Measurements from ENCODE around the gene SFTPB.
A peak's percentile ranks its signal among the peaks of the same experiment; 100 is the strongest.
"Not testable (repeated sequence)": the region's sequence is repeated elsewhere in the genome, so short reads cannot be mapped to it uniquely, and the experiment has no call there.

SFTPB gene

GRCh38 chr2:85673716-85674375 lies 5.8 kb upstream of the SFTPB start:
- DNase-seq (ENCODE audit: low read depth): peak; percentile 36
- Histone ChIP-seq H3K9me3 (ENCODE audit: control insufficient read depth, low read length) (no peaks in the 10 kb centered on the region), H3K4me3 (ENCODE audit: low read length) (no peak overlapping the region), H3K36me3 (ENCODE audit: control insufficient read depth, insufficient read depth, low read length, severe bottlenecking) (no peaks in the 10 kb centered on the region), H3K9ac (ENCODE audit: low read length) (peak overlapping the region; percentile 26), H3K27me3 (replicated peaks; ENCODE audit: control insufficient read depth, insufficient read depth, low read length) (peaks cover 2% of the 10 kb centered on the region), H3K4me1 (ENCODE audit: control insufficient read depth, insufficient read depth, low read length) (peaks cover 33% of the 10 kb centered on the region)

GRCh38 chr2:85672456-85672855 lies 4.5 kb upstream of the SFTPB start:
- peaks cover 39% of the 10 kb centered on the region for H3K4me1 ChIP-seq (ENCODE audit: control insufficient read depth, insufficient read depth, low read length)
- no peaks in the 10 kb centered on the region for H3K9me3 ChIP-seq (ENCODE audit: control insufficient read depth, low read length)
- no peak for DNase-seq (ENCODE audit: low read depth)
- H3K27me3 ChIP-seq (replicated peaks; ENCODE audit: control insufficient read depth, insufficient read depth, low read length): peaks cover 2% of the 10 kb centered on the region
- no peak overlapping the region for H3K9ac ChIP-seq (ENCODE audit: low read length)
- H3K36me3 ChIP-seq (ENCODE audit: control insufficient read depth, insufficient read depth, low read length, severe bottlenecking): no peaks in the 10 kb centered on the region
- no peak overlapping the region for H3K4me3 ChIP-seq (ENCODE audit: low read length)

DNA sequence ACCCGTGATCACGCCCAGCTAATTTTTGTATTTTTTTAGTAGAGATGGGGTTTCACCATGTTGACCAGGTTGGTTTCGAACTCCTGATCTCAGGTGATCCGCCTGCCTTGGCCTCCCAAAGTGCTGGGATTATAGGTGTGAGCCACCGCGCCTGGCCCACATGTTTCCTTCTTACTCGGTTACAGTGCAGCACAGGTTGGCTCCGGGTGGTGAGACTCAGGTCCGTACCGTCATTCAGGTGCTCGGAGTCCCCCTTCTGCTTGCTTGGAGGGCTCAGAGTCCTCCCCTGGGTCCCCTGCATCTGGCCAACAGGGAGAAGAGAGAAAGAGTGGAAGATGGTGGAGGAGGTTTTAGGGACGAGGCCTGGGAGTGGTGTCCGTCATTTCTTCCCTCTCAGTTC lies 2.4 kb upstream of the SFTPB start:
- not testable (repeated sequence) for H3K9me3 ChIP-seq (ENCODE audit: control insufficient read depth, low read length); H3K4me3 ChIP-seq (ENCODE audit: low read length); DNase-seq (ENCODE audit: low read depth); H3K9ac ChIP-seq (ENCODE audit: low read length); H3K27me3 ChIP-seq (replicated peaks; ENCODE audit: control insufficient read depth, insufficient read depth, low read length); H3K36me3 ChIP-seq (ENCODE audit: control insufficient read depth, insufficient read depth, low read length, severe bottlenecking)
- H3K4me1 ChIP-seq (ENCODE audit: control insufficient read depth, insufficient read depth, low read length): peaks cover 32% of the 10 kb centered on the region

DNA sequence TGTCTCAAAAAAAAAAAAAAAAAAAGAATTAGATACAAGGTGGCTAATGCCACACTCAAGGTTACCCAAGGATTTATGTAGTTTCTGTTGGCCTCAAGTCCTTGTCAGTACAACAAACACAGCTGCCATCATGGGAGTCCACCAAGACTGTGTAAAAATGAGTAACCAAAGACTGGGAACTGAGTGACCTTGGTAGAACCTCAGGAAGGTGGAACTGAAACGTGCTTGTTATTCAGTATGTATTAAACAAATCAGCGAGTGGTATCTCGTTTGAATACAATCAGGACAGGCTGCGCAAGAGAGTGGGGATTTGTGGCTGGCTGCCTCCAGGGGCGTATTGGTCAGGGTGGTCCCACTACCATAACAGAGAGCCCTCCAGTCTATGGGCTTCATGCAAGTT lies 1.6 kb upstream of the SFTPB start:
- Histone ChIP-seq H3K9ac (ENCODE audit: low read length) (no peak overlapping the region), H3K9me3 (ENCODE audit: control insufficient read depth, low read length) (no peaks in the 10 kb centered on the region), H3K36me3 (ENCODE audit: control insufficient read depth, insufficient read depth, low read length, severe bottlenecking) (no peaks in the 10 kb centered on the region), H3K4me3 (ENCODE audit: low read length) (no peak overlapping the region), H3K4me1 (ENCODE audit: control insufficient read depth, insufficient read depth, low read length) (peaks cover 24% of the 10 kb centered on the region), H3K27me3 (replicated peaks; ENCODE audit: control insufficient read depth, insufficient read depth, low read length) (peaks cover 2% of the 10 kb centered on the region)
- DNase-seq (ENCODE audit: low read depth): no peak

- Histone ChIP-seq H3K9me3 (ENCODE audit: control insufficient read depth, low read length) (no peaks in the 10 kb centered on the region), H3K36me3 (ENCODE audit: control insufficient read depth, insufficient read depth, low read length, severe bottlenecking) (no peaks in the 10 kb centered on the region), H3K4me1 (ENCODE audit: control insufficient read depth, insufficient read depth, low read length) (peaks cover 16% of the 10 kb centered on the region), H3K9ac (ENCODE audit: low read length) (peak overlapping the region; percentile 27), H3K27me3 (replicated peaks; ENCODE audit: control insufficient read depth, insufficient read depth, low read length) (peaks cover 2% of the 10 kb centered on the region), H3K4me3 (ENCODE audit: low read length) (no peak overlapping the region)
- no peak for DNase-seq (ENCODE audit: low read depth)
These were observed 801 bp upstream of the SFTPB start for GRCh38 chr2:85668857-85669142.

GRCh38 chr2:85667561-85668008 lies 414 bp downstream of the SFTPB start:
- H3K4me1 ChIP-seq (ENCODE audit: control insufficient read depth, insufficient read depth, low read length): peaks cover 18% of the 10 kb centered on the region
- H3K9ac ChIP-seq (ENCODE audit: low read length): no peak overlapping the region
- no peaks in the 10 kb centered on the region for H3K36me3 ChIP-seq (ENCODE audit: control insufficient read depth, insufficient read depth, low read length, severe bottlenecking)
- no peaks in the 10 kb centered on the region for H3K9me3 ChIP-seq (ENCODE audit: control insufficient read depth, low read length)
- DNase-seq (ENCODE audit: low read depth): no peak
- H3K27me3 ChIP-seq (replicated peaks; ENCODE audit: control insufficient read depth, insufficient read depth, low read length): peaks cover 2% of the 10 kb centered on the region
- H3K4me3 ChIP-seq (ENCODE audit: low read length): no peak overlapping the region

DNA sequence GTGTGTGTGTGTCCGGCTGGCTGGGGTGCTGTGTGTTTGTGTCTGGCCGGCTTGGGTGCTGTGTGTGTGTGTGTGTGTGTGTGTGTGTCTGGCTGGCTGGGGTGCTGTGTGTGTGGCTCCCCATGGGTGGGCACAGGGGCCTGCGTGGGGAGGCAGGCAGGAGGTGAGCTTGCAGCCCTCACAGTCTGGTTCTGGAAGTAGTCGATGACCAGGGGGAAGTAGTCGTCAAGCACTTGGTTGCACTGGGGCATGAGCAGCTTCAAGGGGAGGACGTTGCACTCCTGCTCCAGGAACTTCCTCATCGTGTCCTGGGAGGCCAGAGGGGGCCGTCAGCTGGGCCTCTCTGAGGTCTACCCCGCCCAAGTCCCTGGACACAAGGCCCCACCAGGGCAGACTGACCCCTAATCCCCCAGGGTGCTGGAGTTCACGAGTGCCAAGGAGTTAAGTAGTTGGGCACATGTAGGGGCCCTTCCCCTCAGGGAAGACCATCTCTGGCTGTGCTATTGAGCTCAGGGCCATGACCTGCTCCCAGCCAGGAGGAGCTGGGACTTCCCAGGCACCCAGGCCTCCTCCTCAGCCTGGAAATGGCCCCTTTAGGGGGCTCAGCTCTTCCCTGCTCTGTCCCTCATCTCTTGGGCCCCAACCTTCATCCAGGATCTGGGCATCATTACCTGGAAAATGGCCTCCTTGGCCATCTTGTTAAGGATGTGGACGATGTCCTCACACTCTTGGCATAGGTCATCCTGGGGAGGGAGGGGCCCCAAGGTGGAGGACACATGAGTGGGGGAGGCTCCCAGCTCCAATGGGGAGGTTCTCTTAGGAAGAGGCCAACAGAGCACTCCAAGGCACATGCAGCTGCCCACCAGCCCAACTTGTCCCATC lies 1.3 kb downstream of the SFTPB start:
- peaks cover 2% of the 10 kb centered on the region for H3K27me3 ChIP-seq (replicated peaks; ENCODE audit: control insufficient read depth, insufficient read depth, low read length)
- H3K9ac ChIP-seq (ENCODE audit: low read length): no peak overlapping the region
- no peaks in the 10 kb centered on the region for H3K36me3 ChIP-seq (ENCODE audit: control insufficient read depth, insufficient read depth, low read length, severe bottlenecking)
- H3K4me3 ChIP-seq (ENCODE audit: low read length): no peak overlapping the region
- DNase-seq (ENCODE audit: low read depth): no peak
- peaks cover 20% of the 10 kb centered on the region for H3K4me1 ChIP-seq (ENCODE audit: control insufficient read depth, insufficient read depth, low read length)
- H3K9me3 ChIP-seq (ENCODE audit: control insufficient read depth, low read length): no peaks in the 10 kb centered on the region

- H3K9me3 ChIP-seq (ENCODE audit: control insufficient read depth, low read length): no peaks in the 10 kb centered on the region
- H3K4me3 ChIP-seq (ENCODE audit: low read length): no peak overlapping the region
- no peaks in the 10 kb centered on the region for H3K36me3 ChIP-seq (ENCODE audit: control insufficient read depth, insufficient read depth, low read length, severe bottlenecking)
- no peaks in the 10 kb centered on the region for H3K27me3 ChIP-seq (replicated peaks; ENCODE audit: control insufficient read depth, insufficient read depth, low read length)
- H3K9ac ChIP-seq (ENCODE audit: low read length): no peak overlapping the region
- no peak for DNase-seq (ENCODE audit: low read depth)
- peaks cover 20% of the 10 kb centered on the region for H3K4me1 ChIP-seq (ENCODE audit: control insufficient read depth, insufficient read depth, low read length)
These were observed 2.0 kb downstream of the SFTPB start for GRCh38 chr2:85666016-85666415.

DNA sequence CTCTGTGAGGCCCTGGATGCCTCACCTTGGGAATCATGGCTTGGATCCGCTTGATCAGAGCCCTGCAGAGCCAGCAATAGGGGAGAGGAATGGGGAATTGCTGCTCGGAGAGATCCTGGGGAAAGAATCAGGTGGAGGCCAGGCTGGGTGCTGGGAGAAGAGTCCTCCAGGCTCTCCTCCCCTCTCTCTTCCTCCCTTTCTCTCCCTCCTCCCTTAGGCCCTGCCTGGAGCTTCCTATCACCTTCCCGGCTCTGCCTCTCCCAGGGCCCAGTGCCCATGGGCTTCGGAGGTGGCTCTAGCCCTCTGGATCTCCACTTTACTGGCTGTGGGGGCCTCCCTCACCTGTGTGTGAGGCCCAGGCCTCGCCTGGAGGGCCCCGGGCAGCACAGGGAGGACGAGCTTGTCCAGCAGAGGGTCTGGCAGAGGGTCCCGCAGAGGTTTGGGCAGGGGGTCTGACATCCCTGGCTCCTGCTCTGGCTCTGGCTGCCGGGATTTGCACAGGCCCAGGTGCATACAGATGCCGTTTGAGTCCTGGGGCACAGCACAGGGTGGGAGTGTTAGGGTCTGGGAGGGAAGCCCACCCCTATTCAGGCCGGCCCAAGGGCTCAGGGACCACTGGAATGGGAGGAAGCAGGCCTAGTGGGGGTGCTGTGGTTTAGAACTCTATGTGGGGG lies 2.6 kb downstream of the SFTPB start:
- H3K27me3 ChIP-seq (replicated peaks; ENCODE audit: control insufficient read depth, insufficient read depth, low read length): no peaks in the 10 kb centered on the region
- peaks cover 20% of the 10 kb centered on the region for H3K4me1 ChIP-seq (ENCODE audit: control insufficient read depth, insufficient read depth, low read length)
- no peak for DNase-seq (ENCODE audit: low read depth)
- H3K9me3 ChIP-seq (ENCODE audit: control insufficient read depth, low read length): no peaks in the 10 kb centered on the region
- no peaks in the 10 kb centered on the region for H3K36me3 ChIP-seq (ENCODE audit: control insufficient read depth, insufficient read depth, low read length, severe bottlenecking)
- H3K9ac ChIP-seq (ENCODE audit: low read length): no peak overlapping the region
- H3K4me3 ChIP-seq (ENCODE audit: low read length): no peak overlapping the region

DNA sequence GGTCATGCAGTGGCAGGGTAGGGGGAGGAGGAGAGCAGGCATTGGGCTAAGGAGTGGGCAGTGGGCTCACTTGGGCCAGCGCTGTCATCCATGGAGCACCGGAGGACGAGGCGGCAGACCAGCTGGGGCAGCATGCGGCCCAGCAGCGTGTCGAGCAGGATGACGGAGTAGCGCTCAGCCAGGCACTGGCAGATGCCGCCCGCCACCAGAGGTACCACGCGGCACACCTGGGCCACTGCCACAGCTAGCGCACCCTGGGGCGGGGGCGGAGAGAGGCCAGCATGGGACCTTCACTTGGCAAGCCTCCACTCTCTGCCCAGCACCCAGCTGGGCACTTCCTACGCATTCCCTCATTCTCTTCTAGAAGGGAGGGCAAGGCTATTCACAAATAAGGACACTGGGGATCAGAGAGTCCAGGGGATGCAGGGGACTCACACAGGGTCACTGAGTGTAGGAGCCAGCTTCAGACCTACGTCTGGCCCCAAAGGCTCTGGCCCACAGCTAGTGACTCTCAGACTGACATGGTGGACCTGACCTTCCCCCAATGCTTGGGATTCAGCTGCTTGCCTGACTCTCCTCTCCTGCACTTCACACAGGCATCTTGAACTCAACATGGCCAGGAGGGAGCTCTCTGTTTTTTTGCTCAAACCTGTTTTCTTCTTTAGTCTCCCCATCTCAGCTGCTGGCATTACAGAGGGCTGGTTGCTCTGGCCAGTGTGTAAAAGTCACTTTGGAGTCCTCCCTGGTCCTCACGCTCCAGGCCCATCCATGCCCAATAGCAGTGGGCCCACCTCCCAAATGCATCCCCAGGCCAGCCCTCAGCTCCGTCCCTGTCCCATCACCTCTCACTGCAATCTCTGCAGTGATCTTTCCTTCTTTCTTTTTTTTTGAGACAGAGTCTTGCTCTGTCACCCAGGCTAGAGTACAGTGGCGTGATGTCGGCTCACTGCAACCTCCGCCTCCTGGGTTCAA lies 4.1 kb downstream of the SFTPB start:
- no peaks in the 10 kb centered on the region for H3K9me3 ChIP-seq (ENCODE audit: control insufficient read depth, low read length)
- no peaks in the 10 kb centered on the region for H3K27me3 ChIP-seq (replicated peaks; ENCODE audit: control insufficient read depth, insufficient read depth, low read length)
- no peak overlapping the region for H3K4me3 ChIP-seq (ENCODE audit: low read length)
- no peak overlapping the region for H3K9ac ChIP-seq (ENCODE audit: low read length)
- H3K4me1 ChIP-seq (ENCODE audit: control insufficient read depth, insufficient read depth, low read length): peaks cover 19% of the 10 kb centered on the region
- DNase-seq (ENCODE audit: low read depth): no peak
- peaks cover under 1% of the 10 kb centered on the region for H3K36me3 ChIP-seq (ENCODE audit: control insufficient read depth, insufficient read depth, low read length, severe bottlenecking)

Measured in adipocyte (in vitro differentiated cells).